Hematopoietic multipotent progenitor cell (in vitro differentiated cells): ENCODE measurements around the gene COL5A1. TPM values are rescaled to one million over a fixed set of nuclear protein-coding genes. Genes with fewer than 3 reads are reported as not detected.

Source experiments
- DNase-seq, 3 donors: peaks; one replicate each; pipeline ENCODE4 v3.0.0-alpha.2; 2011 to 2015; ENCODE audit warnings: low read depth in 2 of 3, low spot score in 2 of 3
- total RNA-seq: library from RNA; depleted of rRNA; stranded (reverse); fragments of >200 nt; gene quantifications from one replicate; pipeline ENCODE4 v1.2.3, GENCODE V29; 2012

Gene COL5A1
- total RNA-seq, 1 donor, result 10.5 TPM

GRCh38 chr9:134722120-134722701 is 80.6 kb downstream of the COL5A1 start:
- DNase-seq, result no peak

- DNase-seq, result peak in 2 of 3 donors; percentile 14 to 38
These were observed 81.4 kb downstream of the COL5A1 start for GRCh38 chr9:134723037-134723436.

DNA sequence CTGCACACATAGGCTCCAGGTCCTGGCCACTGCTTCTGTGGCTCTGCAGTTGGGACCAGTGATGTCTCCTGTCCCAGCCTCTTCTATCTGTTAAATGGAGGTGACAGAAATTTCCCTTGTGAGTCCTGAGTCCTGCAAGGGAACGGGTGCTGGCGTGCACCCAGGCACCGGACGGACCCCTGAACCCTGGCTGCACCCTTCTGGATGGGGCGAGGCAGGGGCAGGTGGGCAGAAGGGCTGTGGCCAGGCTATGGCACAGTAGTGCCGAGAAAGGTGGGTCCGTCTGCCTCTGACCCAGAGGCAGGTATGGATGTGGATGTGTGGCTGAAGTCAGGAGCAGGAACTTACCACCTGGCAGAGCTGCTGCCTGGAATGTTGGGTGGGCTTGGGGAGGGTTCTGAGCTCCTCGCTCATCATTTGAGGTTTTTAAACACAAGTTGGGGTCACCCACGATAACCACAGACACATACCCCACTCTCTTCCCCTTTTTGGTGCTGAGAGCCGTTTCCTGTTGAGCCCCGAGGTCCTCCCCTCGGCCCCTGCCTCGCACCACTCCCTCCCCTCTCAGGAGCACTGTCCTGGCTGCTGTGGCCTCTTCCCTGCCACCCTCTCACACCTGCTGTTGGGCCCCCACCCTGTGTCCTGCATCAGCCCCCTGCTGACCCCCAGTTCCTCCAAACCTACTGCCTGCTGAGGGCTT is 82.0 kb downstream of the COL5A1 start:
- peak in 2 of 3 donors; percentile 35 to 43 for DNase-seq

DNA sequence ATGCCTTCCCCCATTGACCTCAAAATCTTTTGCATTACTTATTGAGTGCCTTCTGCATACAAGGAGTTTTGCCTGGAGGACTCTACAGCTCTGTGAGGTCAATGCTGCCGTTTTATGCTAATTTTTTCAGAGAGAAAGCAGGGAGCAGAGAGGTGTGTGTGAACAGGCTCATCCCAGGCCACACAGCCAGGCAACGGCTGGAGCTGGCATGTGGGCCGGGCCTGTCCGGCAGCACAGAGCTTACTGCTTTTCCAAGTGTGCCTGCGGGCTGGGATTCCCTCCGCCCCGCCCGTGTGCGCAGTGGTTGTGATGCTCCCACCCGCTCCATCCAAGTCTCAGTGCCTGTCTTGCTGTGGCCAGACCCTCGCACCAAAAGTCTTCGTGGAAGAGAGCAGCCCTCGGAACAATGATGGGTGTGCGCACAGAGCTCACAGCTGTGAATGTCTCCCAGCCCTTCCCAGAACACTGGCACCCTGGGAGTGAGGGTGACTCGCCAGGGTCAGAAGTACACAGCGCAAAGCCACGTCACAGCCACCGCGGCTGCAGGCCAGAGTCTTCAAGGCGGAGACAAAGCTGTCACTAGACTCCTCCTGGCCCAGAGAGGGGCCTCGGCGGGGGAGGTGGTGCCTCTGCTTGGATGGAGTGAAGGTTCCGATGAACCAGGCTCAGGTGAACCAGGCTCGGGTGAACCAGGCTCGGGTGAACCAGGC is 82.8 kb downstream of the COL5A1 start:
- no peak for DNase-seq

DNA sequence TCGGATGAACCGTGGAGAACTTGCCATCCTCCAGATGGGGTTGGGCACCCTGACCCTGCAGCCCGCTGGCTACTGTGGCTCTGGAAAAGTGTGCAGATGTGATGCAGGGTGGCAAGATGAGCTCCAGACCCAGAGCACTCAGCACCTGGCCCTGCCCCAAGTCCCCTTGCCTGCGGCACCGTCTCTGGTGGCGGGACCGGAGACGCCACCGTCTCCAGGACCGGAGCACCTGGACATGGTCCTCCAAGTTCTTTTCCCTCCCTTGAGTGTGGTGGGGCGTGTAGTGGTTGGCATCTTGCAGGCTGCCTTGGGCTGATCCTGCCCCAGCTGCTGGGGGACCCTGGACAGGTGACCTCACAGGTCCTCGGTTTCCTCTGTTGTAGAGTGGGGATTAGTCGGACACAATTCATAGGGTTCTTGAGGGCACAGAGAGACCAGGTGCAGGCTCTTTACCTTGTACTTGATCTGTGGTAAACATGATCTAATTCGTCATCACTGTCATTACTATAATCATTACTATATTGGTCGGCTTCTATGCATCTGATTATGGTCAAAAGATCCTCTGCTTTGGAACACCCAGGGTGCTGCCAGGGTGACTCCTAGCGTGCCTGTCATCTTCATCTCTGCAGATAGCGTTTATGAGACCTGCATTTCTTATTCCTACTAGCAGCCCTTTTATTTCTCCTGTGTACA is 83.5 kb downstream of the COL5A1 start:
- DNase-seq, result no peak

GRCh38 chr9:134725605-134725940 is 84.0 kb downstream of the COL5A1 start:
- DNase-seq, result peak in 2 of 3 donors; percentile 51 to 83

DNA sequence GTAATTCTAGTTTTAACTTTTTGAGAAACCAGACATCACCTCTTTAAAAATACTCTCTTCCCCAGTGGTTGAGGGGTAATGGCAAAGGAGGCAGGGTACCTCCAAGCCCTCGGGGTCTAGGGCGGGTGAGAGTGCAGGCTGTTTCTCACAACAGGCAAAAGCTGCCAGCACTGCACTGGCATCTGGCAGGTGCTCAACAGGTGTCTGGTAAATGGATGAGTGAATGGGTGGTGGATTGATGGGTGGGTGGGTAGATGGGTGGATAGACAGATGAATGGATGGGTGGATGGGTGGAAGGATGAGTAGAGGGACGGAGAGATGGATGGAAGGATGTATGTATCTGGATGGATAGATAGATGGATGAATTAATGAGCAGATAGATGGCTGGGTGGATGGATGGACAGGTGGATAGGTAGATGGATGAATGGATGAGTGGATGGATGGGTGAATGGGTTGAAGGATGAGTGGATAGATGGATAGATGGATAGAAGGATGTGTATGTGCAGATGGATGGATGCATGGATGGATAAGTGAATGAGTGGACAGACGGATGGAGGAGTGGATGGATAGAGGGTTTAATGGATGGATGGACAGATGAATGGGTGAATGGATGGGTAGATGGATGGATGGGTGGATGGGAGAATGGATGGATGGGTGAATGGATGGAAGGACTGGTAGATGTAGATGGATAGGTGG is 84.6 kb downstream of the COL5A1 start:
- no peak for DNase-seq

DNA sequence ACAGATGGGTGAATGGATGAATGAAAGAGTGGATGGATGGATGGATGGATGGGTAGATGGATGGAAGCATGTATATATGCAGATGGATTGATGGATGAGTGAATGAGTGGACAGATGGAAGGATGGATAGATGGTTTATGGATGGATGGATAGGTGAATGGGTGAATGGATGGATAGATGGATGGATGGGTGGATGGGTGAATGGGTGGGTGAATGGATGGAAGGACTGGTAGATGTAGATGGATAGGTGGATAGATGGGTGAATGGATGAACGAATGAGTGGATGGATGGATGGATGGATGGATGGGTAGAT is 85.1 kb downstream of the COL5A1 start:
- DNase-seq, result no peak

DNA sequence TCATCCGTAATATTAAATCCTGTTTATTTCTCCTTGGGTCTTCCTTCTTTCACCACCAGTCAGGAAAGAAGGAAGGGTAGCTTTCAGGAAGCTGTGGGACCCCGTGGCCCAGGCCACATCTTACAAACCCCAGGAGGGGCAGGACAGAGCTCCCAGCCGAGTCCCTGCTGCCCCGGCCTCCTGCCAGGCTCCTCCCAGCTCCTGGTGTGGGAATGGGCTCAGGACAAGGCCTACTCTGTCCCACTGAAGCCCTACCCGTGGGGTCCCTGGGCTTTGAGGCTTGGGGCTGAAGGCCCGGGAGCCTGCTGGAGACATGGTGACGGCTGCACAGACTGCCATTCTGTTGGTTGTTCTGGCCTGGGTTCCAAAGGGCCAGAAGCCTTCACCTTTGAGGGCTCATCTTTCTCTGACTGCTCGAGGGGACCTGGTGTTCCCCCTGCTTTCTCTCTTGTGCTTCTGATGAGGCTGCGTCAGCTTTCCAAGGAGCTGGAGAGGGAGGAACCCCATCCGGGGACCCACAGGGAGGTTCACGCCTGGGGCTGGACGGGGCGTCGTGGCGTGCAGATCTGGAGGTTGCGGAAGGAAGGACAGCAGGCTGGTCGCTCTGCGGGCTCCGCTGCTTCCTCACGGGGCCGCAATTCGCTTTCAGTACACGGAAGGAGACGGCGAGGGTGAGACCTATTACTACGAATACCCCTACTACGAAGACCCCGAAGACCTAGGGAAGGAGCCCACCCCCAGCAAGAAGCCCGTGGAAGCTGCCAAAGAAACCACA is 86.6 kb downstream of the COL5A1 start:
- DNase-seq, result no peak

- DNase-seq, result no peak
These were observed 87.3 kb downstream of the COL5A1 start for GRCh38 chr9:134728801-134729495.

DNA sequence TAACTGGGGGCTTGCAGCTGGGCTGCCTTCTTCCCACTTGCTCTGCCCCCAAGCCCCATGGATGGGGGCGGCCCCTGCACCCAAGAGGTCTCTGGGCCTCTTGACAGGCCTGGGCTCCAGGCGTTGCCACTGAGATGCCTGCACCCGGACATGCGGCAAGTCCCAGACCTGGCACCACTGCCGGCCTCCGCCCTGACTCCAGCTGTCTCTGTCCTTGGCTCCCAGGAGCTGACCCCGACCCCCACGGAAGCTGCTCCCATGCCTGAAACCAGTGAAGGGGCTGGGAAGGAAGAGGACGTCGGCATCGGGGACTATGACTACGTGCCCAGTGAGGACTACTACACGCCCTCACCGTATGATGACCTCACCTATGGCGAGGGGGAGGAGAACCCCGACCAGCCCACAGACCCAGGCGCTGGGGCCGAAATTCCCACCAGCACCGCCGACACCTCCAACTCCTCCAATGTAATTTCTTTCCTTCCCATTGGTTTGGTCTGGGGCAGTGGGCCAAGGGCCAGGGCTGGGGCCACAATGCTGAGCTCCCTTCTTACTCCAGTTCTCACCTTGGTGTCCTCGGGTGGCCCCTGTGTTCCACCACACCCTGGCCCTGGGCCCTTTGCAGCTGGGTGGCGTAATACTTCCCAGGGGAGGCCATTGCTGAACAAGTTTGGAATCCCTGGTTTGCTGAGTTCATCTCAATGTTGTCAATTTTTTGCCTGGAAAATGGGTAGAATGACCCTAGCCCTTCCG is 88.6 kb downstream of the COL5A1 start:
- DNase-seq, result no peak

DNA sequence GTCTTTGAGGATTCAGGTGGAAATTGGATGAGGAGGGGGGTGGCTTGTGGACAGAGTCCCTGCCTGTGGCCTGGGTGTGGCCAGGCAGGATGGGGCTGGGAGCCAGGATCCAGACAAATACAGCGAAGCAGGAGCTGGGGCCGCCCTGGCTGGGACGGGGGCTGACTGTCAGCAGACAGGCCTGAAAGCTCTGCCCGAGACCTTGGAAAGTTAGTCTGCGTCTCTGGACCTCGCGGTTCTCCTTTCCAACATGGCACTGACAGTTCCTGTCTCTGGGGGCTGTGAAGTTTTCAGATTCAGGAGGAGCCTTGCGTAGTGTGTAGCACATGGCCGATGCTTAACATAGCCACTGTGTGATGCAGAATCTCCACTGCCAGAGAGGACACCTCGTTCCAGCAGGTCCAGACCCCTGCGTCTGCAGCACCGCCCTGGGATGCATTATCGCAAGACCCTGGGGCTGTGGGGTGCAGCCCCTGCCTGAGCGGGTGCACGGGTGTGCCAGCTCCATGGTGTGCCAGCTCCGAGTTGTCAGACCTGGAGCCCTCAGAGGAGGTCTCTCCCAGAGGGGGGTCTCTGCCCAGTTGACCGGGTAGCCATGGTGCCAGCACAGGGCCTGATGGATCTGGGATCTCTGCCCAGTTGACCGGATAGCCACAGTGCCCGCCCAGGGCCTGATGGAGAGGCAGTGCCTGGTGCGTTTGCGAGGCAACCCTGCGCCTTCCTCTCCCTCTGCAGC is 89.3 kb downstream of the COL5A1 start:
- DNase-seq, result no peak

DNA sequence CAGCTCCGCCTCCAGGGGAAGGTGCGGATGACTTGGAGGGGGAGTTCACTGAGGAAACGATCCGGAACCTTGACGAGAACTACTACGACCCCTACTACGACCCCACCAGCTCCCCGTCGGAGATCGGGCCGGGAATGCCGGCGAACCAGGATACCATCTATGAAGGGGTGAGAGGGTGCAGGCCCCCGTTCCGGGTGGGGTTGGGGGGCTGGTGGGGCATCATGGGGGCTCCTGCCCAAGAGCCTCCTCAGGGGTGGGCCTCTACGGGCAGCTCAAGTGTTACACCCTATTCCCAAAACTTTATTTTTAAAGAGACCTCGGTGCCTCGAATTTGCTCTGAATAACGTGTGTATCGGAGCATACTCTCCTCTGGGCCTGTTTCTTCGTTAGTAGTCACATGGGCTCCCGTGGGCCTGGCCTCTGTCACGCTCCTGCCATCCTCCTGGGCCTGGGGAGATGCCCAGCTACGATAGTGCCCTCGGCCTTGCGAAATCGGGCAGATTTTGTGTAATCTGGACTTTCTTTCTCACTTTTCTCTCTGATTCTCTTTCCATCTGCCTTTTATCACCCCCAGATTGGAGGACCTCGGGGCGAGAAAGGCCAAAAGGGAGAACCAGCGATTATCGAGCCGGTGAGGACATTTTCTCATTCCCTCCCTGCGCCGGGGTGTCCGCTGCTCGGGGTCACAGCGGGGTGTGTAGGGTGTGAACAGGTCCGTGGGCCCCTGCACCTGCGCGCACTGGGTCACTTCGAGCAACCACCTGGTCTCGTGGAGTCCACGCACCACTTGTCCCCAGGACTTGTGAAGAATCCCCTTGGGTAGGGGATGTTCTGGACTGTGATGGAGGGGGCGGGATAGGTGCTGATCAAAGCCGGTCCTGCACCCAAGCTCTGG is 90.1 kb downstream of the COL5A1 start:
- DNase-seq, result no peak

GRCh38 chr9:134732392-134733110 is 90.9 kb downstream of the COL5A1 start:
- DNase-seq, result no peak

- no peak for DNase-seq
These were observed 92.1 kb downstream of the COL5A1 start for GRCh38 chr9:134733480-134734232.

- DNase-seq, result no peak
These were observed 92.7 kb downstream of the COL5A1 start for GRCh38 chr9:134734270-134734669.
